Activated CD4-positive, CD25-positive, alpha-beta regulatory T cell treated with anti-CD3 and anti-CD28 coated beads, Interleukin-2, amount 50 U/mL, for 16 hours (primary cell): ENCODE results near the gene LDB2.

Source experiments
- DNase-seq: peaks from one replicate; pipeline ENCODE4 v3.0.0-alpha.2; 2020; ENCODE audit warnings: low read depth, low spot score

LDB2 gene

GRCh38 chr4:16722416-16722815, 176.0 kb downstream of the LDB2 start:
- DNase-seq: no peak

GRCh38 chr4:16721613-16722291, 176.7 kb downstream of the LDB2 start:
- no peak for DNase-seq

GRCh38 chr4:16720761-16721160, 177.7 kb downstream of the LDB2 start:
- no peak for DNase-seq

GRCh38 chr4:16717266-16717970, 181.0 kb downstream of the LDB2 start:
- no peak for DNase-seq

- no peak for DNase-seq
Observed at GRCh38 chr4:16715482-16715881, 183.0 kb downstream of the LDB2 start.

- DNase-seq: no peak
Observed at GRCh38 chr4:16714191-16714590, 184.3 kb downstream of the LDB2 start.

GRCh38 chr4:16713696-16714095, 184.7 kb downstream of the LDB2 start:
- no peak for DNase-seq

GRCh38 chr4:16713271-16713670, 185.2 kb downstream of the LDB2 start:
- no peak for DNase-seq

- DNase-seq: no peak
Observed at GRCh38 chr4:16710198-16710597, 188.2 kb downstream of the LDB2 start.

GRCh38 chr4:16707874-16708273, 190.6 kb downstream of the LDB2 start:
- DNase-seq: no peak

- no peak for DNase-seq
Observed at GRCh38 chr4:16706251-16706650, 192.2 kb downstream of the LDB2 start.

- no peak for DNase-seq
Observed at GRCh38 chr4:16705341-16705740, 193.1 kb downstream of the LDB2 start.

- no peak for DNase-seq
Observed at GRCh38 chr4:16704489-16704888, 194.0 kb downstream of the LDB2 start.

- DNase-seq: no peak
Observed at GRCh38 chr4:16695896-16696295, 202.5 kb downstream of the LDB2 start.

GRCh38 chr4:16694884-16695276, 203.6 kb downstream of the LDB2 start:
- no peak for DNase-seq

GRCh38 chr4:16694173-16694883, 204.1 kb downstream of the LDB2 start:
- no peak for DNase-seq

- no peak for DNase-seq
Observed at GRCh38 chr4:16693641-16694040, 204.8 kb downstream of the LDB2 start.

- no peak for DNase-seq
Observed at GRCh38 chr4:16692961-16693506, 205.4 kb downstream of the LDB2 start.

GRCh38 chr4:16692524-16692923, 205.9 kb downstream of the LDB2 start:
- DNase-seq: no peak

GRCh38 chr4:16692046-16692445, 206.4 kb downstream of the LDB2 start:
- DNase-seq: no peak

GRCh38 chr4:16691450-16691849, 207.0 kb downstream of the LDB2 start:
- DNase-seq: no peak

GRCh38 chr4:16687845-16688244, 210.6 kb downstream of the LDB2 start:
- DNase-seq: no peak

- DNase-seq: no peak
Observed at GRCh38 chr4:16687011-16687410, 211.4 kb downstream of the LDB2 start.
